Measurements from ENCODE around the gene CBX2.

DNA sequence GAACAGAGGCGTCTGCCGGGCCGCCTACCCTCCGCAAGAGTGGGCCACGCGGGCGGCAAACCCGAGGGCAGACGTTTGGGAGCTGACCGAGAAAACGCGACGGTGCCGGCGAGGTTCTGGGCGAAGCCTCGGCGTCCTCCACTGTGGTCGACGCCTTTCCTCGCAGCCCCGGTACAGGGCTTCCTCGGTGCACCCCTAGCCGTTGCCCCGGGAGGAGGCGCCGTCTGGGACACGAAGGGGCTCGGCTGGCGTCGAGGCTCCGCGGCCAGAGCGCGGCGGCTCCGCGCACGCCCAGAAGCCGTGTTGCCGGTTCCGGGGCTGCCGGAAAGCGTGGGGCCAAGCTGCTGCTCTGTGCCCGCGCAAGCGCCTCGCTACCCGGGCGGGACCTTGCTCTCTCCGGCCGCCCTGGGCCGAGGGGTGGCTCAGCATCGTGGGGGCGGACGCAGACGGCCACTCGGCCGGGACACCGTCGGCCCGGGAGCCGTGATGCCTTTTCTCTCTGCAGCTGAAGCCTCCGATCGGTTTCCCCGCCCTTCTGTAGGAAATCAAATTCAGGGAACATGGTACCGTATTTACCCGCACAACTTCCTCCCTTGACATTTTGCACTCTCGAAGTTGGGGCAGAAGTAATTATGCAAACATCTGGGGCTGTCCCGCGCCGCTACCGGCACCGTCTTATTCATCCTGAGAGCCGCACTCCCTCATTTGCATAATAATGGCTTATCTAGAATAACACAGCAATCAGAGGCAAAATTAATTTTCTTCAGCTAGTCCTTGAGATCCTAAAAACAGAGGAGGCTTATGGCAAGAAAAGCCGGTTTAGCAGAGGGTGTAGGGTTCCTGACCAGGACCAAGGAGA lies 26.3 kb downstream of the CBX2 start:
- TF ChIP-seq, protein P1, sequence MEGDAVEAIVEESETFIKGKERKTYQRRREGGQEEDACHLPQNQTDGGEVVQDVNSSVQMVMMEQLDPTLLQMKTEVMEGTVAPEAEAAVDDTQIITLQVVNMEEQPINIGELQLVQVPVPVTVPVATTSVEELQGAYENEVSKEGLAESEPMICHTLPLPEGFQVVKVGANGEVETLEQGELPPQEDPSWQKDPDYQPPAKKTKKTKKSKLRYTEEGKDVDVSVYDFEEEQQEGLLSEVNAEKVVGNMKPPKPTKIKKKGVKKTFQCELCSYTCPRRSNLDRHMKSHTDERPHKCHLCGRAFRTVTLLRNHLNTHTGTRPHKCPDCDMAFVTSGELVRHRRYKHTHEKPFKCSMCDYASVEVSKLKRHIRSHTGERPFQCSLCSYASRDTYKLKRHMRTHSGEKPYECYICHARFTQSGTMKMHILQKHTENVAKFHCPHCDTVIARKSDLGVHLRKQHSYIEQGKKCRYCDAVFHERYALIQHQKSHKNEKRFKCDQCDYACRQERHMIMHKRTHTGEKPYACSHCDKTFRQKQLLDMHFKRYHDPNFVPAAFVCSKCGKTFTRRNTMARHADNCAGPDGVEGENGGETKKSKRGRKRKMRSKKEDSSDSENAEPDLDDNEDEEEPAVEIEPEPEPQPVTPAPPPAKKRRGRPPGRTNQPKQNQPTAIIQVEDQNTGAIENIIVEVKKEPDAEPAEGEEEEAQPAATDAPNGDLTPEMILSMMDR (IDR thresholded peaks at IDR 0.05) = no peak
- no peak for TF ChIP-seq POLR2A (IDR thresholded peaks at IDR 0.05)
